Ishikawa (cell line): ENCODE data around the gene RPAP3.

Experiments used
- CEBPB ChIP-seq: IDR thresholded peaks from 2 replicates; pipeline ENCODE4 v1.6.1; 2012
- CREB1 ChIP-seq: IDR thresholded peaks from 2 replicates; pipeline ENCODE4 v1.6.1; 2012; ENCODE audit warnings: low read depth
- EGR1 ChIP-seq: IDR thresholded peaks from 2 replicates; pipeline ENCODE4 v1.6.1; 2012
- EP300 ChIP-seq: IDR thresholded peaks from 2 replicates; pipeline ENCODE4 v1.6.1; 2012; ENCODE audit warnings: borderline replicate concordance
- FOXM1 ChIP-seq: IDR thresholded peaks from 2 replicates; pipeline ENCODE4 v1.6.1; 2012; ENCODE audit warnings: low read depth, borderline replicate concordance
- NFIC ChIP-seq: IDR thresholded peaks from 2 replicates; pipeline ENCODE4 v1.6.1; 2012
- RAD21 ChIP-seq: IDR thresholded peaks from 2 replicates; pipeline ENCODE4 v1.6.1; 2012; ENCODE audit warnings: low read depth
- REST ChIP-seq: IDR thresholded peaks from 2 replicates; pipeline ENCODE4 v1.6.1; 2012; ENCODE audit warnings: low read depth, mild to moderate bottlenecking
- TAF1 ChIP-seq: IDR thresholded peaks from 2 replicates; pipeline ENCODE4 v1.6.1; 2012; ENCODE audit warnings: low read depth, mild to moderate bottlenecking
- TCF12 ChIP-seq: IDR thresholded peaks from 2 replicates; pipeline ENCODE4 v1.6.1; 2012; ENCODE audit warnings: low read depth
- TEAD4 ChIP-seq: IDR thresholded peaks from 2 replicates; pipeline ENCODE4 v1.6.1; 2012
- USF1 ChIP-seq: IDR thresholded peaks from 2 replicates; pipeline ENCODE4 v1.6.1; 2012
- YY1 ChIP-seq: IDR thresholded peaks from 2 replicates; pipeline ENCODE4 v1.6.1; 2012; ENCODE audit warnings: low read depth
- ZBTB7A ChIP-seq: IDR thresholded peaks from 2 replicates; pipeline ENCODE4 v1.6.1; 2012; ENCODE audit warnings: low read depth
- TF ChIP-seq, protein P1 (sequence below): IDR thresholded peaks from 2 replicates; pipeline ENCODE4 v1.6.1; 2012

Gene RPAP3

GRCh38 chr12:47753021-47754001, 47.5 kb upstream of the RPAP3 start:
- TF ChIP-seq USF1 (peak; percentile 97), TEAD4 (peak; percentile 88), REST (no peak), TCF12 (peak; percentile 95), CEBPB (no peak), EP300 (peak; percentile 95), RAD21 (no peak), TAF1 (no peak), CREB1 (peak; percentile 32; the same call in 1 of the 2 replicates), EGR1 (no peak), ZBTB7A (0 out of 2 replicates have a peak, but pooled peaks have one; percentile 45), FOXM1 (peak; percentile 74), YY1 (0 out of 2 replicates have a peak, but pooled peaks have one; percentile 21), NFIC (peak; percentile 88)
- TF ChIP-seq, protein P1, sequence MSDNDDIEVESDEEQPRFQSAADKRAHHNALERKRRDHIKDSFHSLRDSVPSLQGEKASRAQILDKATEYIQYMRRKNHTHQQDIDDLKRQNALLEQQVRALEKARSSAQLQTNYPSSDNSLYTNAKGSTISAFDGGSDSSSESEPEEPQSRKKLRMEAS, result peak; percentile 75

DNA sequence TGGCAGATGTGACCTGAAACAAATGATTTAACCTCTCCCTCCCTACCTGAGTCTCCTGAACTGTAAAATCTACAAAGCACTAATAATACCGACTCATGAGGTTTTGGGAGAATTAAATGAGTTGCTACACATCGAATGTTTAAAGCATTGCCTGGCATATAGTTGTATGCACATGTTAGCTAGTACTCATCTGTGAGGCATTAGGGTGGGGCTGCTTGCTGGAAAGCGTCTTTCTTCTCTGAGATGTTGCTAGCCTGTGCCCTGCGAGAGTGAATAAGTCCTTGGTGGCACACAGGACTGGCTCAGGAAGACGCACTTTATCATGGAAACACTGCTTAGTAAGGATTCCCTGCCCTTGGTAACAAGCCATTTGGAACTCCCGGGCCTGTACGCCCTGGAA, 46.7 kb upstream of the RPAP3 start:
- TF ChIP-seq YY1, result no peak
- no peak for TF ChIP-seq REST

DNA sequence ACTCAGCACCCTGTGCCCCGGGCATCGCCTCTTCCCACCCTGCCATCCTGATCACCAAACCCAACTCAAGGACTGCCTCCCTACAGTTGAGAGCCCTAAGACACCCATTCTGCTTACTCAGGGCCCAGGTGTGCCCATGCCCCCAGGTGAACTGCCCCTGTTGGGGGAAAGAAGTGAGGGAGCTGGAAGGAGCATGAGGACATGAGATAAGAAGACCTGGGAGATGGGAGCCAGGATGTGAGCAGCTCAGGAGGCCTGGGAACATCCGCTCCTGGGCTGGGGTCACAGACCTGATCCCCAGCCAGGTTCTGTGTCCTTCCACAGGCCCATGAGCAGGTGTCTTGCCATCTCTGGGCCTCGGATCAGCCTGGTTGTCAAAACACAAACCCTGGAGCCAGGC, 46.3 kb upstream of the RPAP3 start:
- TF ChIP-seq ZBTB7A, result no peak
- TF ChIP-seq, protein P1, result no peak
- TF ChIP-seq TCF12, result no peak
- no peak for TF ChIP-seq RAD21
- TF ChIP-seq FOXM1, result no peak
- TF ChIP-seq NFIC, result no peak
- no peak for TF ChIP-seq TAF1
- TF ChIP-seq USF1, result no peak
- no peak for TF ChIP-seq TEAD4
- TF ChIP-seq EP300, result no peak
- TF ChIP-seq CREB1, result no peak
- no peak for TF ChIP-seq YY1
- no peak for TF ChIP-seq REST
- no peak for TF ChIP-seq CEBPB
- TF ChIP-seq EGR1, result no peak

DNA sequence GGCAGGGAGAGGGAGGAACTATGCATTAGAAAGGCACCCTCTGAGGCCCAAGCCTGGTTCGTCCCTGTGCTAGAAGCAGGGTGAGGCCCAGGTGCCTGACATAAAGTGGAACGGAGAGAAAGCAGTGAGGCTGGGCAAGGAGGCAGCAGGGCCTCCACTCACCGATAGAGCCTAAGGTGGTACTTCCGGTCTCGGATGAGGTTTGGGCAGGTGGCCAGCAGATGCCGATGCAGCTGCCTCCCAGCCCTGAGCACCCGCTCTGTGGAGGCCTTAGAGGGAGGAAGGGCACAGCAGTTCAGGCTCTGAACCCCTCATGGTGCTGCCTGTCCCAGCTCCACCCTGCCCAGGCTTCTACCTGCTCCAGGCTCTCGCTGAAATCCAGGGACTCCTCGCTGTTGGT, 45.7 kb upstream of the RPAP3 start:
- TF ChIP-seq TCF12 (no peak), TEAD4 (no peak), REST (no peak), CEBPB (no peak), TAF1 (no peak), YY1 (no peak), EGR1 (no peak), RAD21 (no peak), NFIC (no peak), CREB1 (no peak), USF1 (no peak)
- TF ChIP-seq, protein P1, result no peak
